GM18858 (cell line): Measurements from ENCODE around the gene AFAP1L1.

Source experiments
- ATAC-seq: cut with Tn5 transposase; IDR thresholded peaks from one replicate; pipeline ENCODE4 v1.9.1; 2021; ENCODE audit not compliant: unreplicated experiment

AFAP1L1 gene

GRCh38 chr5:149367972-149368645 lies 96.5 kb downstream of the AFAP1L1 start:
- ATAC-seq = no peak

GRCh38 chr5:149370878-149371277 lies 99.2 kb downstream of the AFAP1L1 start:
- ATAC-seq = no peak

- peak; percentile 42 for ATAC-seq
These were observed 99.8 kb downstream of the AFAP1L1 start for GRCh38 chr5:149371296-149371962.

GRCh38 chr5:149372076-149372795 lies 100.6 kb downstream of the AFAP1L1 start:
- ATAC-seq = no peak

- no peak for ATAC-seq
These were observed 101.3 kb downstream of the AFAP1L1 start for GRCh38 chr5:149372932-149373331.

- ATAC-seq = no peak
These were observed 102.6 kb downstream of the AFAP1L1 start for GRCh38 chr5:149374303-149374702.

- ATAC-seq = no peak
These were observed 103.1 kb downstream of the AFAP1L1 start for GRCh38 chr5:149374801-149375200.

GRCh38 chr5:149375434-149375833 lies 103.8 kb downstream of the AFAP1L1 start:
- ATAC-seq = no peak

- ATAC-seq = no peak
These were observed 104.4 kb downstream of the AFAP1L1 start for GRCh38 chr5:149376104-149376503.

GRCh38 chr5:149376711-149377447 lies 105.2 kb downstream of the AFAP1L1 start:
- ATAC-seq = no peak

GRCh38 chr5:149378241-149378820 lies 106.7 kb downstream of the AFAP1L1 start:
- no peak for ATAC-seq

GRCh38 chr5:149379177-149379761 lies 107.6 kb downstream of the AFAP1L1 start, which contains the start of gene IL17B:
Gene IL17B, minus strand, starts transcription at chr5:149379292. Its CDS starts 67 bp downstream, at chr5:149379225.
- ATAC-seq = no peak

GRCh38 chr5:149379818-149380374 lies 108.2 kb downstream of the AFAP1L1 start:
- no peak for ATAC-seq

- ATAC-seq = no peak
These were observed 108.9 kb downstream of the AFAP1L1 start for GRCh38 chr5:149380466-149381121.

GRCh38 chr5:149381261-149381985 lies 109.8 kb downstream of the AFAP1L1 start:
- no peak for ATAC-seq

- ATAC-seq = peak; percentile 55
These were observed 110.3 kb downstream of the AFAP1L1 start for GRCh38 chr5:149381986-149382338.

- no peak for ATAC-seq
These were observed 111.0 kb downstream of the AFAP1L1 start for GRCh38 chr5:149382517-149383220.

- no peak for ATAC-seq
These were observed 111.7 kb downstream of the AFAP1L1 start for GRCh38 chr5:149383399-149383798.
